Measurements from ENCODE around the gene PLA2G6. TPM values are rescaled to one million over a fixed set of nuclear protein-coding genes. Genes with fewer than 3 reads are reported as not detected.
"Not testable (repeated sequence)": the region's sequence is repeated elsewhere in the genome, so short reads cannot be mapped to it uniquely, and the experiment has no call there.

PLA2G6 gene
- total RNA-seq, 1 donor from 2014 or later = 54.1 TPM

GRCh38 chr22:38193580-38193979, 11.9 kb upstream of the PLA2G6 start:
- no peak for DNase-seq (ENCODE audit: low spot score)

DNA sequence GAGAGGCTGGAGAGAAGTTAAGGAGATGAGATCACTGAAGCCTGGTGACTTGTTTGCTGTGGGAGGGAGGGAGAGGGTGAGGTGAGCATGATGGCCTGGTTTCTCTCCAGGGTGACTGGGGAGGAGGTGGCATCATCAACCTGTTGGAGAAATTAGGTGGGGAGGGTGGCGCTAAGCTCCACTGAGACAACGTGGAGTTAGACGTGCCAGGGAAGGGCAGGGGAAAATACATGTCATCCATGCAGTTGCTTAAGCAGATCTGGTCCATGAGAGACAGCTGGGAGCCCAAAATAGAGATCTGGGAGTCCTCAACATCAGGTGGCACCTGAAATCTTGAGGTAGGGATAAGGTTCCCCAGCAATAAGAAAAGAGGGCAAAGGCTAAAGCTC, 10.8 kb upstream of the PLA2G6 start:
- DNase-seq (ENCODE audit: low spot score) = no peak

DNA sequence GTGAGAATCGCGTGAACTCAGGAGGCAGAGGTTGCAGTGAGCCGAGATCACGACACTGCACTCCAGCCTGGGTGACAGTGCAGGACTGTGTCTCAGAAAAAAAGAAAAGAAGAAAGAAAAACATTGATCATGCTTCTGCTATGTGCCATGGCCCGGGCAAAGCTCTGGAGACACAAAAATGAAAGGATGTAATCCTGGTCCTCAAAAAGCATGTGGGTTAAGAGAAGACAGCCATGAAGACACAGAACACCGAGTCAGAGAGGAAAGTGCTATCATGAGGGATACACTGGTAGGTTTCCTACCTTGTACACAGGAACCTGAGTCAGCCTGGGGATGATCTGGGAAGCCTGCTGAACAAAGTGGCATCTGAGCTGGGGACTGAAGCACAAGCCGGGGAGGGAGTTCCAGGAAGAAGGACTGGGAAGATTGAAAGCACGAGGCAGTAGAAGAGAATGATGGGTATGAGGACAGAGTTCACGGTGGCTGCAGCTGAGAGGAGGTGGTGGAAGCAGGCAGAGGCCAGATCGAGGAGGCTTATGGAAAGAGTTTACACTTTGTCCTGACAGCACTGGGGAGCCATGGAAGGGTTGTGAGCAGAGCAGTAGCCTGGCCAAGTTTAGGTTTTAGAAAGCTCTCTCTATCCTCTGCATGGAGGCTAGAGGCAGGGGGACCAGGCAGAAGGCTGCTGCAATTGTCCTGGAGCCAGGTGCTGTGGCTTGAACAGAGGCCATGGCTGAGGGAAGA, 10.3 kb upstream of the PLA2G6 start:
- DNase-seq (ENCODE audit: low spot score) = no peak

- DNase-seq (ENCODE audit: low spot score) = no peak
These were observed 9.4 kb upstream of the PLA2G6 start for GRCh38 chr22:38191055-38191454.

DNA sequence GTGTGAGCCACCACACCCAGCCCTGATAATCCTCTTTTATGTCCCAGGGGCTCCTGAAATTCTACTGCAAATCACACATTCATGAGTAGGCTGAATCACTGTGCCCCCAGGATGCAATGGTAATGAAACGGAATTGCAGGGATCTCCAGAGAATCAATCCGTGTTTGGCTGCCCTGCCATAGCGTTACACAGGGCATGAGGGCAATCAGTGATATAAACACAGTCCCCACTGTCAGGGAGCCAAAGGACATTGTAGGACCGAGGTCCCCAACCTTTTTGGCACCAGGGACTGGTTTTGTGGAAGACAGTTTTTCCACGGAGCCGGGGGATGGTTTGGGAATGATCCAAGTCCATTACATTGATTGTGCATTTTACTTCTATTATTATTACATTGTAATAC, 9.0 kb upstream of the PLA2G6 start:
- DNase-seq (ENCODE audit: low spot score) = no peak

GRCh38 chr22:38189104-38189503, 7.5 kb upstream of the PLA2G6 start:
- no peak for DNase-seq (ENCODE audit: low spot score)

- no peak for DNase-seq (ENCODE audit: low spot score)
These were observed 6.0 kb upstream of the PLA2G6 start for GRCh38 chr22:38187413-38188212.

DNA sequence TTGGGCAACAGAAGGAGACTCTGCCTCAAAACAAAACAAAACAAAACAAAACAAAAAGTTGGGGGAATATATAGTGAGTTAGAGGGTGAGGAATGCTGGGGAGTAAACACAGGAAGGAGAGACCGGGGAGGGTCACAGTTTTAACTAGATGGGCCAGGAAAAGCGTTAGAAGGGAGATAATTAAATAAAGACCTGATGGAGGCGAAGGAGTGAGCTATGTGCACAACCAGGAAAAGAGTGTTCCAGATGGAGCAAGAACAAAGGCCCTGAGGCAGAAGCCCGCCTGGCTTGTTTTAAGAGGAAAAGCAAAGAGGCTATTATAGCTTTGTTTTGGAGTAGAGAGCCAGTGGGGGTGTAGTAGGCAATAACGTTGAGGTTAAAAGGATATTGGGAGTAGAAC, 4.8 kb upstream of the PLA2G6 start:
- no peak for DNase-seq (ENCODE audit: low spot score)

DNA sequence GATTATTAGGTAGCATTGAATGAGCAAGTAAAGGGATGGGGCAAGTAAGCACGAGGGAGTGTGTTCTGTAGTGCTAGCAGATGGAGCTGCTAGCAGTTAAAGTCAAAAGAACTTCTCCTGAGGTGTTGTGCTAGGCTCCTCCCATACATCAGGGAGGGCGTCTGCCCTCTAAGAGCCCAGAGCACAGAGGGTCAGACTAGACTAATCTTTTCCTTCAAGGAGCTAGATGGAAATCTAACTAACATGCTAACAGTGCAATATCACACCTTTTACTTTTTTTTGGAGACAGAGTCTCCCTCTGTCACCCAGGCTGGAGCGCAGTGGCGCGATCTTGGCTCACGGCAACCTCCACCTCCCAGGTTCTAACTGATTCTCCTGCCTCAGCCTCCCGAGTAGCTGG, 3.2 kb upstream of the PLA2G6 start:
- no peak for DNase-seq (ENCODE audit: low spot score)

- no peak for DNase-seq (ENCODE audit: low spot score)
These were observed 683 bp downstream of the PLA2G6 start for GRCh38 chr22:38180841-38181452.

- not testable (repeated sequence) for DNase-seq (ENCODE audit: low spot score)
These were observed 3.1 kb downstream of the PLA2G6 start for GRCh38 chr22:38178605-38178937.

- DNase-seq (ENCODE audit: low spot score) = no peak
These were observed 3.6 kb downstream of the PLA2G6 start for GRCh38 chr22:38177926-38178604.

DNA sequence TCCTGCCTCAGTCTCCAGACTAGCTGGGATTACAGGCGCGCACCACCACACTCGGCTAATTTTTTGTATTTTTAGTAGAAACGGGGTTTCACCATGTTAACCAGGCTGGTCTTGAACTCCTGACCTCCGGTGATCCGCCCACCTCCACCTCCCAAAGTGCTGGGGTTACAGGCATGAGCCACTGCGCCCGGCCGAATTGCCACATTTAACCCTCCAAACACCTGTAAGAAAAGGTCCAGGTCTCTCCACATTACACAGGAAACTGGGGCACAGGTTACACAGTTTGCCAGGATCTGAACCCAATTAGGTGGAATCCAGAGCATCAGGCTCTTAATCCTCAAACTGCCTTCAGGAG, 4.1 kb downstream of the PLA2G6 start:
- DNase-seq (ENCODE audit: low spot score) = not testable (repeated sequence)

- no peak for DNase-seq (ENCODE audit: low spot score)
These were observed 4.6 kb downstream of the PLA2G6 start for GRCh38 chr22:38177044-38177443.

GRCh38 chr22:38176170-38176741, 5.4 kb downstream of the PLA2G6 start:
- DNase-seq (ENCODE audit: low spot score) = no peak

GRCh38 chr22:38175206-38176118, 6.2 kb downstream of the PLA2G6 start:
- DNase-seq (ENCODE audit: low spot score) = no peak

- no peak for DNase-seq (ENCODE audit: low spot score)
These were observed 7.0 kb downstream of the PLA2G6 start for GRCh38 chr22:38174626-38175025.

DNA sequence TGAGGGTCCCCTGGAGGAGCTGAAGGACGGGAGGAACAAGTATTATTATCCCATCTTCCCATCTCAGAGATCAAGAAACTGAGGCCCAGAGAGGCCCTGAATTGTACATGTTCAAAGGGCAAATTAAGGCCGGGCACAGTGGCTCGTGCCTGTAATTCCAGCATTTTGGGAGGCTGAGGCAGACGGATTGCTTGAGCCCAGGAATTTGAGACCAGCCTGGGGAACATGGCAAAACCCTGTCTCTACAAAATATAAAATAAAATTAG, 8.1 kb downstream of the PLA2G6 start:
- DNase-seq (ENCODE audit: low spot score) = peak; percentile 45

DNA sequence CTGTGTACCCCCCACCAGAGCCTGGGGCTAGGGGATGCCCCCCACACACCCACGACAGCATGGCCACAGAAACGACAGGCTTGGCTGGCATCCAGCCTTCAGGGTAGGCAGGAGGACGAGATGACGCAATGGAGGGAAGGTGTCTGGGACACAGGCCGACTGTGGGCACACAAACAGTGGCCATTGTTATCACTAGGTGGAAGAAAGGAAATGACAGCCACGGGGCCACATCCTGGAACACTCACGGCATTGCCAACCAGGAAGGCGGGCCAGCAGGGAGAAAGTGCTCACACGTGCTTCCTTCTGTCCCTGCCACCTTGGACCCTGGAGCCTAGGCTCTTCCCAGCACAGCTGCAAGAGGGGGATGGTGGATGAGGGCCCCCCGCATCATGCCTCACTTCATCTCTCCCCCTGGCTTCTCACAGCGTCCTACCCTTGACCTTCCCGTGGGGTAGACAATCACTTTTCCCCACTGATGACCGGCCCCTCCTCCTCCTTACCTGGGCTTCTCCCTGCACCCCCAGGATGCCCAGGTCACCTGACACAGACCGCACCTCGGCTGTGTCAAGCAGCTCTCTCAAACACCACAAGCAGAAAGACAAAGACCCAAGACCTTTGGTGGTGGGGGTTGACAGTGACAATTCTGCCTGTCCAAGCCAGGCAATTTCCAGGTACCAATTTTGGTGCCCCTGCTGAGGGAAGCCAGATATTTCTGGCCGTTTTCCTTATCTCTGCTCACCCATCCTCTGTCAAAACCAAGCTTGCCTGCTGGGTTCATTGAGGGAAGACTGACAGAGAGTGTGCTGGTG, 8.6 kb downstream of the PLA2G6 start:
- no peak for DNase-seq (ENCODE audit: low spot score)
